ENCODE data around the gene LYSMD4. TPM values are rescaled to one million over a fixed set of nuclear protein-coding genes. Genes with fewer than 3 reads are reported as not detected.
A peak's percentile ranks its signal among the peaks of the same experiment; 100 is the strongest.

Gene LYSMD4
- total and polyA plus RNA-seq, 2 experiments from 2014 or later: 21.2 to 24.0 TPM

GRCh38 chr15:99722406-99722805 is 10.8 kb downstream of the LYSMD4 start:
- H3K4me1 ChIP-seq (ENCODE audit: low read depth): peaks cover 5% of the 10 kb centered on the region
- no peaks in the 10 kb centered on the region for H3K9me3 ChIP-seq (ENCODE audit: low read depth)
- no peak for DNase-seq (ENCODE audit: low read depth in 1 of 2, low spot score in 1 of 2)
- H3K4me3 ChIP-seq: no peak overlapping the region
- no peak overlapping the region for H3K27ac ChIP-seq
- H3K36me3 ChIP-seq: no peaks in the 10 kb centered on the region
- no peaks in the 10 kb centered on the region for H3K27me3 ChIP-seq
- no peak for TF ChIP-seq CTCF (IDR thresholded peaks at IDR 0.05; ENCODE audit: low read depth, low read length)

- no peak overlapping the region for H3K4me3 ChIP-seq
- H3K36me3 ChIP-seq: no peaks in the 10 kb centered on the region
- TF ChIP-seq CTCF (IDR thresholded peaks at IDR 0.05; ENCODE audit: low read depth, low read length): no peak
- no peaks in the 10 kb centered on the region for H3K27me3 ChIP-seq
- peaks cover 10% of the 10 kb centered on the region for H3K4me1 ChIP-seq (ENCODE audit: low read depth)
- no peak overlapping the region for H3K27ac ChIP-seq
- no peaks in the 10 kb centered on the region for H3K9me3 ChIP-seq (ENCODE audit: low read depth)
- DNase-seq (ENCODE audit: low read depth in 1 of 2, low spot score in 1 of 2): no peak
Measured at GRCh38 chr15:99721896-99722295, 11.3 kb downstream of the LYSMD4 start.

GRCh38 chr15:99721104-99721778 is 12.0 kb downstream of the LYSMD4 start:
- TF ChIP-seq CTCF (IDR thresholded peaks at IDR 0.05; ENCODE audit: low read depth, low read length): no peak

GRCh38 chr15:99720533-99720932 is 12.7 kb downstream of the LYSMD4 start:
- no peak for DNase-seq (ENCODE audit: low read depth in 1 of 2, low spot score in 1 of 2)
- no peak overlapping the region for H3K4me3 ChIP-seq
- peaks cover 6% of the 10 kb centered on the region for H3K36me3 ChIP-seq
- no peaks in the 10 kb centered on the region for H3K9me3 ChIP-seq (ENCODE audit: low read depth)
- no peak overlapping the region for H3K27ac ChIP-seq
- TF ChIP-seq CTCF (IDR thresholded peaks at IDR 0.05; ENCODE audit: low read depth, low read length): no peak
- H3K27me3 ChIP-seq: no peaks in the 10 kb centered on the region
- H3K4me1 ChIP-seq (ENCODE audit: low read depth): peaks cover 15% of the 10 kb centered on the region

More at GRCh38 chr15:99721104-99721778, 12.0 kb downstream of the LYSMD4 start:
- H3K27me3 ChIP-seq: no peaks in the 10 kb centered on the region
- H3K36me3 ChIP-seq: no peaks in the 10 kb centered on the region
- no peak overlapping the region for H3K4me3 ChIP-seq
- no peak for DNase-seq (ENCODE audit: low read depth in 1 of 2, low spot score in 1 of 2)
- no peak overlapping the region for H3K27ac ChIP-seq
- peaks cover 15% of the 10 kb centered on the region for H3K4me1 ChIP-seq (ENCODE audit: low read depth)
- H3K9me3 ChIP-seq (ENCODE audit: low read depth): no peaks in the 10 kb centered on the region

- no peak overlapping the region for H3K4me3 ChIP-seq
- no peak for TF ChIP-seq CTCF (IDR thresholded peaks at IDR 0.05; ENCODE audit: low read depth, low read length)
- peaks cover 15% of the 10 kb centered on the region for H3K4me1 ChIP-seq (ENCODE audit: low read depth)
- H3K36me3 ChIP-seq: peaks cover 10% of the 10 kb centered on the region
- H3K9me3 ChIP-seq (ENCODE audit: low read depth): no peaks in the 10 kb centered on the region
- no peaks in the 10 kb centered on the region for H3K27me3 ChIP-seq
- DNase-seq (ENCODE audit: low read depth in 1 of 2, low spot score in 1 of 2): peak in 1 of 2 donors; percentile 80
- no peak overlapping the region for H3K27ac ChIP-seq
Measured at GRCh38 chr15:99719096-99719541, 14.1 kb downstream of the LYSMD4 start.

Data from cardiac muscle cell (in vitro differentiated cells and primary cell).